ENCODE results near the gene ZFP91. TPM values are rescaled to one million over a fixed set of nuclear protein-coding genes. Genes with fewer than 3 reads are reported as not detected.

The ZFP91 gene
- total and polyA plus RNA-seq, 9 of the 15 experiments (the other 6 are each of a cell fraction or from before 2014, with no cell fraction given), result 17.6 to 58.3 (median 34.0) TPM

DNA sequence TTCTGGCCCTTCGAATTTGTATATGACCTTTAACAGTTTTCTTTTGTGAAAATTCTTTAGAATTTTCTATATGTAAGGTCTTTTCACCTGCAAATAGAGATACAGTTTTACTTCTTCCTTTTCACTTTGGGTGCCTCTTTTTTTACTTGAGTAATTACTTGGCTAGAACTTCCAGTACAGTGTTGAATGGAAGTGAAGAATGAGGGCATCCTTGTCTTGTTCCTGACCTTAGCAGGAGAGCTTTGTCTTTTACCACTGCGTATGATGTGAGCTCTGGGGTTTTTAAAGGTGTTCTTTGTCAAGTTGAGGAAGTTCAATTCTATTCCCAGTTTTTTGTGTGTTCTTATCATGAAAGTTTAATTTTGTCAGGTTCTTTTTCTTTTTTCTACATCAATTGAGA is 21.6 kb downstream of the ZFP91 start (continued):
- TF ChIP-seq, protein P1, sequence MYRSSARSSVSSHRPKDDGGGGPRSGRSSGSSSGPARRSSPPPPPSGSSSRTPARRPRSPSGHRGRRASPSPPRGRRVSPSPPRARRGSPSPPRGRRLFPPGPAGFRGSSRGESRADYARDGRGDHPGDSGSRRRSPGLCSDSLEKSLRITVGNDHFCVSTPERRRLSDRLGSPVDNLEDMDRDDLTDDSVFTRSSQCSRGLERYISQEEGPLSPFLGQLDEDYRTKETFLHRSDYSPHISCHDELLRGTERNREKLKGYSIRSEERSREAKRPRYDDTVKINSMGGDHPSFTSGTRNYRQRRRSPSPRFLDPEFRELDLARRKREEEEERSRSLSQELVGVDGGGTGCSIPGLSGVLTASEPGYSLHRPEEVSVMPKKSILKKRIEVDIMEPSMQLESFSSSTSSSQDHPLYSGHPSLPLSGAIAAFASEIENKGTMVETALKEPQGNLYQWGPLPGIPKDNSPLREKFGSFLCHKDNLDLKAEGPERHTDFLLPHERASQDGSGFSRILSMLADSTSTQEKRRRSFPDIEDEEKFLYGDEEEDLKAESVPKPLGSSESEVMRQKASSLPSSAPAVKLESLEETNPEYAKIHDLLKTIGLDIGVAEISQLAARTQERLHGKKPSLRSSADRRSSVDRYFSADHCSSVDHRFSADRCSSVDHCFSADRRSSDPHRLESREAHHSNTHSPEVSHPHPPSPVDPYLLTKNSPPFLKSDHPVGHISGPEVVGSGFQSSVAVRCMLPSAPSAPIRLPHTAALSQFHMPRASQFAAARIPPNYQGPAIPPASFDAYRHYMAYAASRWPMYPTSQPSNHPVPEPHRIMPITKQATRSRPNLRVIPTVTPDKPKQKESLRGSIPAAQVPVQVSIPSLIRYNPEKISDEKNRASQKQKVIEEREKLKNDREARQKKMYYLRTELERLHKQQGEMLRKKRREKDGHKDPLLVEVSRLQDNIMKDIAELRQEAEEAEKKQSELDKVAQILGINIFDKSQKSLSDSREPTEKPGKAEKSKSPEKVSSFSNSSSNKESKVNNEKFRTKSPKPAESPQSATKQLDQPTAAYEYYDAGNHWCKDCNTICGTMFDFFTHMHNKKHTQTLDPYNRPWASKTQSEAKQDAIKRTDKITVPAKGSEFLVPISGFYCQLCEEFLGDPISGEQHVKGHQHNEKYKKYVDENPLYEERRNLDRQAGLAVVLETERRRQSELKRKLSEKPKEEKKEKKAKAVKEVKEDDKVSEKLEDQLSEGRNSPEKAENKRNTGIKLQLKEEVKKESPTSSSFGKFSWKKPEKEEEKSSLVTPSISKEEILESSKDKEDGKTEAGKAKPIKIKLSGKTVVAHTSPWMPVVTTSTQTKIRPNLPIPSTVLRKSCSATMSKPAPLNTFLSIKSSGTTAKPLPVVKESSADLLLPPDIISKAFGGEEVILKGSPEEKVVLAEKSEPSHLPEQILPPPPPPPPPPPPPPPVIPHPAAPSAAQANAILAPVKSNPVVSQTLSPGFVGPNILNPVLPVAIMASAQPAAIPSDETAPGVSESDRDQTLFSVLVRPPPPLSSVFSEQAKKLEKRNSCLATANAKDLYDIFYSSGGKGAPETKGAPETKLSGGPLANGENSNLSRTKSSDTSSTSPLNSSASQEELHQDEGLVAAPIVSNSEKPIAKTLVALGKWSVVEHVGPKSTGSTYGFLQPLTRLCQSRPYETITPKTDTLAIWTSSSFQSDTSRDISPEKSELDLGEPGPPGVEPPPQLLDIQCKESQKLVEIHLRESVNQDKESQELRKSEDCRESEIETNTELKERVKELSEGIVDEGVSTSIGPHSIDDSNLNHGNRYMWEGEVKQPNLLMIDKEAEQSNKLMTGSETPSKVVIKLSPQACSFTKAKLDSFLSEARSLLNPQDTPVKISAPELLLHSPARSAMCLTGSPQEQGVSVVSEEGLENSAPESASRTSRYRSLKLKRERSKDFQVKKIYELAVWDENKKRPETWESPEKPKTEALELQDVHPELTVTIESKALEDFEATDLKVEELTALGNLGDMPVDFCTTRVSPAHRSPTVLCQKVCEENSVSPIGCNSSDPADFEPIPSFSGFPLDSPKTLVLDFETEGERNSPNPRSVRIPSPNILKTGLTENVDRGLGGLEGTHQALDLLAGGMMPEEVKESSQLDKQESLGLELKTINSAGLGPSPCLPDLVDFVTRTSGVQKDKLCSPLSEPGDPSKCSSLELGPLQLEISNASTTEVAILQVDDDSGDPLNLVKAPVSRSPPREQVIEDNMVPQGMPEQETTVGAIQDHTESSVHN (IDR thresholded peaks at IDR 0.05; ENCODE audit: borderline replicate concordance in 1 of 2, low read depth in 1 of 2), result no peak
- TF ChIP-seq, protein P2, sequence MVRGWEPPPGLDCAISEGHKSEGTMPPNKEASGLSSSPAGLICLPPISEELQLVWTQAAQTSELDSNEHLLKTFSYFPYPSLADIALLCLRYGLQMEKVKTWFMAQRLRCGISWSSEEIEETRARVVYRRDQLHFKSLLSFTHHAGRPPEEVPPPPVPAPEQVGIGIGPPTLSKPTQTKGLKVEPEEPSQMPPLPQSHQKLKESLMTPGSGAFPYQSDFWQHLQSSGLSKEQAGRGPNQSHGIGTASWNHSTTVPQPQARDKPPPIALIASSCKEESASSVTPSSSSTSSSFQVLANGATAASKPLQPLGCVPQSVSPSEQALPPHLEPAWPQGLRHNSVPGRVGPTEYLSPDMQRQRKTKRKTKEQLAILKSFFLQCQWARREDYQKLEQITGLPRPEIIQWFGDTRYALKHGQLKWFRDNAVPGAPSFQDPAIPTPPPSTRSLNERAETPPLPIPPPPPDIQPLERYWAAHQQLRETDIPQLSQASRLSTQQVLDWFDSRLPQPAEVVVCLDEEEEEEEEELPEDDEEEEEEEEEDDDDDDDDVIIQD (CRISPR knock-in tag; IDR thresholded peaks at IDR 0.05), result no peak

All from K562 (cell line).